Stimulated activated CD4-positive, alpha-beta T cell treated with anti-CD3 and anti-CD28 coated beads, Interleukin-12 subunit alpha, Interleukin-12 subunit beta, amount 100 ng/mL, for 4 hours (primary cell): Measurements from ENCODE around the gene FTL.

Experiments
- DNase-seq: peaks from one replicate; pipeline ENCODE4 v3.0.0-alpha.2; 2020

FTL gene

GRCh38 chr19:48992581-48993174, 27.6 kb downstream of the FTL start:
- DNase-seq = no peak

GRCh38 chr19:48993175-48994034, 28.3 kb downstream of the FTL start, which contains the start of the genes GYS1 and RUVBL2:
TSS of gene GYS1 (minus strand) at chr19:48993309. CDS start at chr19:48993112, 197 bp downstream.
TSS of gene RUVBL2 (plus strand) at chr19:48993887. CDS start at chr19:48993912, 25 bp downstream.
- DNase-seq = peak; percentile 99

DNA sequence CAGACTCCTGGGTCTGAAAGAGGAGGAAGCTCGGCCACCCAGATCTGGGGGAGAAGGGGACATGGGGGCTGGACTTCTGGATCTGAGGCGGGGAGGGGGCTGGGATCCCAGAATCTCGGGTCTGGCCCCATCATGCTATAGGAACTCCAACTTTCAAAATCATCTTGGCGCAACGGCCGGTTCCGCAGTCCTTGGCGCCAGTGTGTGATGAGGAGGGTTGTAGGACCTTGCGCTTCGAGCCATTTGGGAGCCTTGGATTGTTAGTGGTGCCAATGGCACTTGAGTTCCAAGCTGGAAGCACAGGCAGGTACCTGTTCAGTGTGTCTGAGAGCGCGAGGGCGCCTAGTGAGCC, 28.9 kb downstream of the FTL start:
- no peak for DNase-seq

DNA sequence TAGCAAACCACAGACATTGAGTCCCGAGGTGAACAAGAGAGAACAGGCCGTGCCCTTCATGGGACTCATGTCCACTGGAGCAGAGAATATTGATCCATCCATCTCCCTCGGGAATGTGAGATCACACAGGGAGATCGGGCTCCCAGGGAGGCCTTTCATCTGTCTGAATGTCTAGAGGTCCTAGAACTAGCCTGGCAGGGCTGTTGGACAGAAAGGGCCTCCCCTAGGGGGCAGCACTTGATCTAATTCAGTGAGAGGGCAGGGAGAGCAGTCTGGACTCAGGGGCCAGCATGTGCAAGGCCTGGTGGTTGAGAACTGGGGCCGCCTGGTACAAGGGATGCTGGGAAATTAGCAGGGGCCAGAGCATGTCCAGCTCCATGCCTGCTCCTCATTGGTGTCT, 32.9 kb downstream of the FTL start:
- DNase-seq = peak; percentile 50

GRCh38 chr19:48999481-49000325, 34.6 kb downstream of the FTL start:
- DNase-seq = peak; percentile 54

- no peak for DNase-seq
Observed at GRCh38 chr19:49004133-49004532, 39.0 kb downstream of the FTL start.

DNA sequence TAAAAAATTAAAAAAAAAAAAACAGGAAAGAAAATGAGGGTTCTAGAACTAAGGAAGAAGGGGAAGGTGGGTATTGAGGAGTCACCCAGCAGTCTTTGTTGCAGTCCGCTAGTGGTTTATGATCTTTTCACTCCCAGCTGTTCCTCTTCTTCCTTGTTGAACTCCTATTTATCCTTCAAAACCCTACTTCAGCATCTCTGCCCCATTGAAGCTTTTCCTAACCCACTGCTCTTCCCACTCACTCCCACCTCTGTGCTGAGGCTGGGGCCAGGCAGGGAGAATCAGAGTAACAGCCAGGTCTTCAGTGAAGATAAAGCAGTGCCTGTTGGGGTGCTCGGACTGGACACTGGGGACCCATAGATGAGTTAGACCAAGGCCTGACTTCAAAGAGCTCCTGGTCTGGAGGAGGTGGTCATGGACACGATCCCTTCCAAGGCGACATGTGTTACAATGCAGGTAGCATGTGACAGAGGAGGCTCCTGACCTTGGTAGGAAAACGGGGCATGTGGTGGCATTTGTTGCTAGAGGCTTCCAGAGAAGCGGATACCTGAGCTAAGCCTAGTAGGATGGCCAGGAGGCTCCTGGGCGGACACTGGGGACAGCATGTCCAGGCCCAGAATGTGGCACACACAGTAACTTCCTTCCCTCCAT, 40.0 kb downstream of the FTL start:
- no peak for DNase-seq

DNA sequence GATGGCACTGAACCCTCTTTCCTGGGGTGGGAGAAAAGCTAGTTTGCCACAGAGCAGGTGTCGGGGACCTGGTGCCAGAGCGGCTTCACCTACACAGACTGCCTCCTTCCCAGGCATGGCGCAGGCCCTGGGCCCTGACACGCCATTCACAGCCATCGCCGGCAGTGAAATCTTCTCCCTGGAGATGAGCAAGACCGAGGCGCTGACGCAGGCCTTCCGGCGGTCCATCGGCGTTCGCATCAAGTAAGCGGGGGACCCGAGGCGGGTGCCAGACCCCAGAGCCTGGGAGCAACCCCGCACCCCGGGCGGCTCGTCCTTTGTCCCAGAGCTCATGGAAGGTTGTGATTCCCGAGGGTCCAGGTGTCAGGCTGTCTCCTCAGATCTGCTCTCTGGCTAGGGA, 41.8 kb downstream of the FTL start:
- no peak for DNase-seq

DNA sequence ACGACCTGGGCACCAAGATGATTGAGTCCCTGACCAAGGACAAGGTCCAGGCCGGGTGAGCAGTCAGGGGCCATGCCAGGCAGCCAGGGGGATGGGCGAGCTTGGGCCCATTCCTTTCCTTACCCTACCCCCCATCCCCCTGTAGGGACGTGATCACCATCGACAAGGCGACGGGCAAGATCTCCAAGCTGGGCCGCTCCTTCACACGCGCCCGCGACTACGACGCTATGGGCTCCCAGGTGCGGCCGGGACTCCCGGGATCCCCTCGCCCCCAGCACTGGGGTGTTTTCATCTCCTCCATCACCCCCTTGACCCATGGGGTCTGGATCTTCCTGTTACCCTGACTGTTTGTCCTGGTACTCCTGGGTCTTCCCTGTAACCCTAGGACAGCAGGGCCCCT, 44.7 kb downstream of the FTL start:
- no peak for DNase-seq

DNA sequence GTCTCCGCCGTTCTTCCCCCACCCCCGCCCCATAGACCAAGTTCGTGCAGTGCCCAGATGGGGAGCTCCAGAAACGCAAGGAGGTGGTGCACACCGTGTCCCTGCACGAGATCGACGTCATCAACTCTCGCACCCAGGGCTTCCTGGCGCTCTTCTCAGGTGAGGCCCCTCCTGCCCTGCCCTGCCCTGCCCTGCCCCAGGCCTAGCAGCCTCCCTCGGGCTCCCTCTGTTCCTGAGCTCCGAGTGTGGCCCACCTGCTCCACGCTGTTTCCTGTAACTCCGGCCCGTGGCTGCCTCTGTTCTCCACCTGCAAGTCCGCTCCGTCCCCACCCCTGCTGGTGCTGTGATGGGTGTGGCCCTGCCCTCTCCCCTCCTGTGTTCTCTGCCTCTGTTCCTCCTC, 45.3 kb downstream of the FTL start:
- no peak for DNase-seq

GRCh38 chr19:49011194-49011593, 46.1 kb downstream of the FTL start:
- no peak for DNase-seq

- no peak for DNase-seq
Observed at GRCh38 chr19:49014123-49014869, 49.2 kb downstream of the FTL start.

DNA sequence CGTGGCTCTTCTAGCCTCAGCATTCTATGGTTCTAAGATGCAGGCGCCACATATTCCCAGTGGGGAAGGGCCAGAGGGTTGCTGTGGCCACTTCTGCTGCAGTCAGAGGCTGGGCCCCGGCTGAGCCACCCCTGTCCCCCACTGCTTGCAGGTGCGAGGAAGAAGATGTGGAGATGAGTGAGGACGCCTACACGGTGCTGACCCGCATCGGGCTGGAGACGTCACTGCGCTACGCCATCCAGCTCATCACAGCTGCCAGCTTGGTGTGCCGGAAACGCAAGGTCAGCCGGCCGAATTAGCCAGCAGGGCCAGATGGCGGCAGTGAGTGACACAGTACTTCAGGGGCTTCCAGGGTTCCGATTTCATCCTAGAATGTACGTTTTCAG, 49.8 kb downstream of the FTL start:
- no peak for DNase-seq

GRCh38 chr19:49016067-49016839, 51.1 kb downstream of the FTL start:
- no peak for DNase-seq
